Common myeloid progenitor, CD34-positive (primary cell): ENCODE data around the gene MAP4K4. TPM values are rescaled to one million over a fixed set of nuclear protein-coding genes. Genes with fewer than 3 reads are reported as not detected.

Experiments used
- CTCF ChIA-PET: fragments of 350-600 bp; sonication (Branson Sonifier 250); formaldehyde crosslinking; loops from one replicate; lab custom pipeline; 2021; ENCODE audit warnings: antibody characterized with exemption; lab: Charles Lee
- POLR2A ChIA-PET: fragments of 350-600 bp; sonication (Branson Sonifier 250); formaldehyde crosslinking; loops from one replicate; lab custom pipeline; 2021; ENCODE audit warnings: antibody characterized with exemption; lab: Charles Lee
- DNase-seq, 3 donors: peaks; one replicate each; pipeline versions ENCODE4 v3.0.0 to v3.0.0-alpha.2; 2013
- H3K27ac ChIP-seq, 2 experiments: 1 replicate in 1 of 2; 2 replicates in 1 of 2; pipeline ENCODE4 v1.7.0; 2013; ENCODE audit warnings: inconsistent platforms in 2 of 2, low read length in 2 of 2, mild to moderate bottlenecking in 2 of 2, low read depth in 1 of 2, moderate library complexity in 1 of 2; ENCODE audit not compliant: severe bottlenecking in 2 of 2, insufficient read depth in 1 of 2, poor library complexity in 1 of 2
- H3K27me3 ChIP-seq, 5 experiments: replicated peaks in 2 of 5; 1 replicate in 3 of 5; 2 replicates in 2 of 5; pipeline versions ENCODE4 v1.6.1 to v1.7.0; 2013; ENCODE audit warnings: low read length in 4 of 5, mild to moderate bottlenecking in 2 of 5, moderate library complexity in 2 of 5, inconsistent platforms in 1 of 5; ENCODE audit not compliant: insufficient read depth in 5 of 5, control insufficient read depth in 4 of 5
- H3K36me3 ChIP-seq, 4 experiments: 1 replicate in 2 of 4; 2 replicates in 2 of 4; pipeline versions ENCODE4 v1.6.1 to v1.7.0; 2013; ENCODE audit warnings: low read length in 3 of 4, control low read depth in 1 of 4, mild to moderate bottlenecking in 1 of 4; ENCODE audit not compliant: control insufficient read depth in 4 of 4, insufficient read depth in 4 of 4
- H3K4me1 ChIP-seq, 4 experiments: 1 replicate in 3 of 4; 2 replicates in 1 of 4; pipeline versions ENCODE4 v1.6.1 to v1.7.1; 2013; ENCODE audit warnings: low read length in 3 of 4, mild to moderate bottlenecking in 3 of 4, control low read depth in 1 of 4, inconsistent platforms in 1 of 4, moderate library complexity in 1 of 4; ENCODE audit not compliant: control insufficient read depth in 4 of 4, insufficient read depth in 4 of 4; ENCODE audit errors: control extremely low read depth in 1 of 4
- H3K4me3 ChIP-seq, 7 experiments: 1 replicate in 4 of 7; 2 replicates in 3 of 7; pipeline versions ENCODE4 v1.5.1 to v1.7.0; 2013; ENCODE audit warnings: mild to moderate bottlenecking in 7 of 7, low read length in 6 of 7, moderate library complexity in 6 of 7, inconsistent platforms in 2 of 7, low read depth in 2 of 7, control low read depth in 1 of 7; ENCODE audit not compliant: insufficient read depth in 4 of 7, control insufficient read depth in 1 of 7; ENCODE audit errors: extremely low read depth in 1 of 7
- H3K9me3 ChIP-seq, 5 experiments: 1 replicate in 4 of 5; 2 replicates in 1 of 5; pipeline versions ENCODE4 v1.6.1 to v1.7.1; 2013; ENCODE audit warnings: low read length in 4 of 5, mild to moderate bottlenecking in 2 of 5, inconsistent platforms in 1 of 5, low read depth in 1 of 5, moderate library complexity in 1 of 5; ENCODE audit not compliant: control insufficient read depth in 4 of 5, insufficient read depth in 2 of 5; ENCODE audit errors: control extremely low read depth in 1 of 5
- WGBS: methylation state at CpG from one replicate; pipeline ENCODE4 v1.1.5; 2013; ENCODE audit not compliant: insufficient coverage; 5-methylcytosine and 5-hydroxymethylcytosine counted together
- polyA plus RNA-seq: library from polyadenylated mRNA; unstranded; fragments of 120-200 nt; gene quantifications from one replicate; pipeline ENCODE4 v1.2.1, GENCODE V29; 2013

Gene MAP4K4
- polyA plus RNA-seq: 30.0 TPM

GRCh38 chr2:101697124-101698013 lies at the start of gene MAP4K4:
Gene MAP4K4, plus strand, starts transcription at chr2:101697707. Its CDS starts 374 bp downstream, at chr2:101698081.
- Histone ChIP-seq H3K4me3 (peak within 1 kb of the TSS; percentile 69 to 91 (median 84)), H3K36me3 (no peaks in the 10 kb centered on the region), H3K9me3 (peaks cover 0 to 5% (median 0%) of the 10 kb centered on the region in 5 experiments), H3K4me1 (peaks cover 11 to 43% (median 21%) of the 10 kb centered on the region in 4 experiments), H3K27me3 (peaks cover 0 to 7% (median 0%) of the 10 kb centered on the region in 5 experiments), H3K27ac (peak within 1 kb of the TSS in 1 of 2 experiments; percentile 66)
- WGBS: 0% methylated on average over 97 of the region's 129 CpGs
- DNase-seq: peak; percentile 70 to 83 (median 76)
- ChIA-PET CTCF (interaction anchor here (1.2 to 1.7 kb wide), 3 partner anchors 9 to 126 kb away, joined by 4 read pairs; no protein-coding TSS in a partner anchor), POLR2A (no interaction called here)

GRCh38 chr2:101653469-101653868 lies 44.0 kb upstream of the MAP4K4 start:
- 67% methylated on average over 3 of the region's 7 CpGs for WGBS
- no peaks in the 10 kb centered on the region for H3K4me1 ChIP-seq
- H3K36me3 ChIP-seq: no peaks in the 10 kb centered on the region
- H3K27ac ChIP-seq: no peak overlapping the region
- no peak overlapping the region for H3K4me3 ChIP-seq
- peaks cover 0 to 6% (median 0%) of the 10 kb centered on the region in 5 experiments for H3K9me3 ChIP-seq
- no peaks in the 10 kb centered on the region for H3K27me3 ChIP-seq
- CTCF ChIA-PET: no interaction called here
- no peak for DNase-seq
- POLR2A ChIA-PET: no interaction called here

GRCh38 chr2:101655702-101656422 lies 41.6 kb upstream of the MAP4K4 start:
- POLR2A ChIA-PET: no interaction called here
- CTCF ChIA-PET: interaction anchor here (0.9 kb wide), 1 partner anchor 16 kb away, joined by 3 read pairs; no protein-coding TSS in a partner anchor
- 100% methylated on average over 2 of the region's 5 CpGs for WGBS
- peaks cover 0 to 6% (median 0%) of the 10 kb centered on the region in 5 experiments for H3K9me3 ChIP-seq
- H3K4me3 ChIP-seq: no peak overlapping the region
- no peak for DNase-seq
- H3K36me3 ChIP-seq: no peaks in the 10 kb centered on the region
- no peaks in the 10 kb centered on the region for H3K27me3 ChIP-seq
- no peak overlapping the region for H3K27ac ChIP-seq
- no peaks in the 10 kb centered on the region for H3K4me1 ChIP-seq

GRCh38 chr2:101657787-101658186 lies 39.7 kb upstream of the MAP4K4 start:
- H3K4me3 ChIP-seq: no peak overlapping the region
- POLR2A ChIA-PET: no interaction called here
- WGBS: 93% methylated on average over 3 of the region's 6 CpGs
- H3K36me3 ChIP-seq: no peaks in the 10 kb centered on the region
- CTCF ChIA-PET: no interaction called here
- no peaks in the 10 kb centered on the region for H3K27me3 ChIP-seq
- DNase-seq: peak in 2 of 3 donors; percentile 7 to 19
- no peaks in the 10 kb centered on the region for H3K4me1 ChIP-seq
- peaks cover 0 to 6% (median 0%) of the 10 kb centered on the region in 5 experiments for H3K9me3 ChIP-seq
- no peak overlapping the region for H3K27ac ChIP-seq

- Histone ChIP-seq H3K9me3 (peaks cover 0 to 2% (median 0%) of the 10 kb centered on the region in 5 experiments), H3K36me3 (no peaks in the 10 kb centered on the region), H3K4me3 (no peak overlapping the region), H3K27ac (no peak overlapping the region), H3K27me3 (no peaks in the 10 kb centered on the region), H3K4me1 (no peaks in the 10 kb centered on the region)
- ChIA-PET POLR2A (no interaction called here), CTCF (no interaction called here)
- no peak for DNase-seq
These were observed 39.1 kb upstream of the MAP4K4 start for GRCh38 chr2:101658387-101658786.

- CTCF ChIA-PET: no interaction called here
These were observed 32.2 kb upstream of the MAP4K4 start for GRCh38 chr2:101665312-101665711.

More at GRCh38 chr2:101665312-101665711, 32.2 kb upstream of the MAP4K4 start:
- Histone ChIP-seq H3K36me3 (no peaks in the 10 kb centered on the region), H3K4me1 (no peaks in the 10 kb centered on the region), H3K27ac (no peak overlapping the region), H3K4me3 (no peak overlapping the region), H3K9me3 (peaks cover 0 to 4% (median 0%) of the 10 kb centered on the region in 5 experiments), H3K27me3 (no peaks in the 10 kb centered on the region)
- no peak for DNase-seq
- WGBS: 95% methylated on average over 9 of the region's 10 CpGs
- POLR2A ChIA-PET: no interaction called here
